ENCODE results near the gene CACNA2D3.

DNA sequence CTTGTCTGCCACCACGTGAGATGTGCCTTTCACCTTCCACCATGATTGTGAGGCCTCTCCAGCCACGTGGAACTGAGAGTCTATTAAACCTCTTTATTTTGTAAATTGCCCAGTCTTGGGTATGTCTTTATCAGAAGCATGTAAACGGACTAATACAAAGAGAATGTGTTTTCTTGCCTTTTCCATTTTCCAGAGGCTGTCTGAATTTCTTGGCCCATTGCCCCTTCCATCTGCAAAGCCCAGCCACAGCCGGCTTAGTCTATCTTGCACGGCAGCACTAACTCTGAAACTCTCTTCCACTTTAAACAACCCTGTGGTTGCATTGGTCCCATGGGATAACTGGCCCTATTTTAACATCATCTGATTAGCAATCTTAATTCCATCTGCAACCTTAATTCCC is 590.2 kb downstream of the CACNA2D3 start:
- TF ChIP-seq CTCF (IDR thresholded peaks at IDR 0.05) (no peak), EP300 (IDR thresholded peaks at IDR 0.05; ENCODE audit: low read depth) (no peak), POLR2AphosphoS5 (IDR thresholded peaks at IDR 0.05) (no peak), POLR2A (IDR thresholded peaks at IDR 0.05) (no peak)

All from transverse colon (tissue), 4 donors.